ENCODE data around the gene SEC14L5.

GRCh38 chr16:5011637-5012036 lies 53.5 kb downstream of the SEC14L5 start:
- TF ChIP-seq CTCF (conservative IDR thresholded peaks at IDR 0.05; ENCODE audit: low read depth, low read length) (no peak), EZH2 (IDR thresholded peaks at IDR 0.05; ENCODE audit: low read length, unreplicated experiment) (no peak)

All from PC-3 (cell line).